Hepatocyte (in vitro differentiated cells): ENCODE results near the gene COL13A1. TPM values are rescaled to one million over a fixed set of nuclear protein-coding genes. Genes with fewer than 3 reads are reported as not detected.

Experiments used
- DNase-seq: peaks from one replicate; pipeline ENCODE4 v3.0.0-alpha.2; 2016; ENCODE audit warnings: low spot score
- H2AFZ ChIP-seq: fragments of 200-600 bp; sonication (generic); 2 replicates; pipeline ENCODE4 v1.6.0; 2016; ENCODE audit warnings: antibody characterized with exemption, mild to moderate bottlenecking
- H3K27ac ChIP-seq: fragments of 200-600 bp; sonication (generic); 2 replicates; pipeline ENCODE4 v1.5.1; 2016; ENCODE audit warnings: mild to moderate bottlenecking
- H3K27me3 ChIP-seq: fragments of 200-600 bp; sonication (generic); 2 replicates; pipeline ENCODE4 v1.6.1; 2016
- H3K36me3 ChIP-seq: fragments of 200-600 bp; sonication (generic); replicated peaks from 2 replicates; pipeline ENCODE4 v1.5.1; 2016; ENCODE audit warnings: low read depth; ENCODE audit not compliant: insufficient read depth
- H3K4me1 ChIP-seq: fragments of 200-600 bp; sonication (generic); 2 replicates; pipeline ENCODE4 v1.5.1; 2016; ENCODE audit warnings: mild to moderate bottlenecking, moderate library complexity; ENCODE audit not compliant: insufficient read depth
- H3K4me2 ChIP-seq: fragments of 200-600 bp; sonication (generic); 2 replicates; pipeline ENCODE4 v1.6.0; 2016
- H3K4me3 ChIP-seq: fragments of 200-600 bp; sonication (generic); 2 replicates; pipeline ENCODE4 v1.5.1; 2016; ENCODE audit warnings: mild to moderate bottlenecking
- H3K79me2 ChIP-seq: fragments of 200-600 bp; sonication (generic); 2 replicates; pipeline ENCODE4 v1.6.0; 2017; ENCODE audit warnings: mild to moderate bottlenecking
- H3K9me2 ChIP-seq: fragments of 200-600 bp; sonication (generic); replicated peaks from 2 replicates; pipeline ENCODE4 v1.6.0; 2017; ENCODE audit warnings: mild to moderate bottlenecking; ENCODE audit not compliant: insufficient read depth
- H3K9me3 ChIP-seq: fragments of 200-600 bp; sonication (generic); 2 replicates; pipeline ENCODE4 v1.5.1; 2016; ENCODE audit warnings: low read depth, mild to moderate bottlenecking
- H4K20me1 ChIP-seq: fragments of 200-600 bp; sonication (generic); 2 replicates; pipeline ENCODE4 v1.6.0; 2016; ENCODE audit warnings: mild to moderate bottlenecking; ENCODE audit not compliant: insufficient read depth, poor library complexity, severe bottlenecking
- EZH2 ChIP-seq: fragments of 200-600 bp; sonication (generic); IDR thresholded peaks from 2 replicates; pipeline ENCODE4 v1.6.1; 2016; ENCODE audit warnings: antibody characterized with exemption, mild to moderate bottlenecking, borderline replicate concordance
- EZH2phosphoT487 ChIP-seq: fragments of 200-600 bp; sonication (generic); IDR thresholded peaks from one replicate; pipeline ENCODE4 v1.6.1; 2018; ENCODE audit warnings: antibody characterized with exemption, mild to moderate bottlenecking, low read depth, moderate library complexity; ENCODE audit not compliant: unreplicated experiment, severe bottlenecking
- WGBS: methylation state at CpG from one replicate; pipeline ENCODE4 v1.1.6; 2016; ENCODE audit warnings: low lambda C conversion rate; ENCODE audit errors: missing lambda C conversion rate; 5-methylcytosine and 5-hydroxymethylcytosine counted together
- polyA plus RNA-seq: library from polyadenylated mRNA; unstranded; fragments of >200 nt; fragmentation: Nextera tagmentation; extraction: Ambion mirVana; gene quantifications from 2 replicates; pipeline ENCODE4 v1.2.1, GENCODE V29; 2016
- total RNA-seq: library from RNA; depleted of rRNA; stranded (reverse); fragments of >200 nt; gene quantifications from 2 replicates; pipeline ENCODE4 v1.2.3, GENCODE V29; 2014
- TF ChIP-seq, protein P1 (sequence below): fragments of 200-600 bp; sonication (generic); IDR thresholded peaks from 2 replicates; pipeline ENCODE4 v1.5.1; 2016; ENCODE audit warnings: antibody characterized with exemption, mild to moderate bottlenecking; ENCODE audit not compliant: poor library complexity

Gene COL13A1
- total and polyA plus RNA-seq, 2 experiments from 2014 or later, result 4.5 to 8.5 TPM

DNA sequence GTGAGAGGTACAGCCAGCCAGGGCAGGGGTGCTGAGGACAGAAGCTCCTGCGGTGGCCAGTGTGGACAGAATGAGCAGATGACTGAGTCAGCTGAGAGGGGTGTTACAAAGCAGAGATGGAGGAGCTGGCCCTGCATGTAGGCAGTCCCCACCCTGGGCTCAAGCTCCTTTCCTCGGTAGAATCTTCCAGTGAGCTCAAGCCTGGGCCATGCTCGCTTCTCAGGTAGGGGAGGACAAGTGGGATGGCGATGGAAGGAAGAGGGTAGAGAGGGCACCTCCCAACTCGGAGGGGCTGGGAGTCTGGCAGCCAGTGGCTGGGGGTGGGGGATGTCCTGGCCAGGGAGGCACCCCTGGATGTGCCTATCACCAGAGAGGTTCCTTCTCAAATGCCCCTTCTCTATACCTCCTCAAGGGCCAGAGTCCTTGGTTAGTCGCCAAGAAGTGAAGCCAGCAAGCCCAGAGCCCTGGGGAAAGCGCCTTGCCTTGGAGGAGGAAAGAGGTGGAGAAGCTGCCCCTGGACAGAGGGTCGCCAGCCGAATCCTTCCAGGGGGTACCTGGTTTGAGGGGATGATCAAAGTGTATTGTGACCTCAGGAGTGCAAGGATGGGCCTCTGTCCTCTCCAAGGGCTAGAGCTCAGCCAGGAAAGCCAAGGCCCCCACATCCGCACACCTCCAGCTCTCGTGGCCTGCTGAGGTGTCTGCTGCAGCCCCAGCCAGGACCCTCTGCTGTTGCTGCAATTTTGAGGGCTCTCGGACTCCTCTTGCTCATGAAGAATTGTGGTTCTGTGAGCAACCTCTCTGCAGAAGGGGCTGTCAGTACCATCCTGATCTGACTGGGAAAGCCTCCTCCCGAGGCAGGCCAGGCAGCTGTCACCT lies 162.4 kb downstream of the COL13A1 start:
- H3K4me2 ChIP-seq, result no peak overlapping the region
- DNase-seq, result no peak

DNA sequence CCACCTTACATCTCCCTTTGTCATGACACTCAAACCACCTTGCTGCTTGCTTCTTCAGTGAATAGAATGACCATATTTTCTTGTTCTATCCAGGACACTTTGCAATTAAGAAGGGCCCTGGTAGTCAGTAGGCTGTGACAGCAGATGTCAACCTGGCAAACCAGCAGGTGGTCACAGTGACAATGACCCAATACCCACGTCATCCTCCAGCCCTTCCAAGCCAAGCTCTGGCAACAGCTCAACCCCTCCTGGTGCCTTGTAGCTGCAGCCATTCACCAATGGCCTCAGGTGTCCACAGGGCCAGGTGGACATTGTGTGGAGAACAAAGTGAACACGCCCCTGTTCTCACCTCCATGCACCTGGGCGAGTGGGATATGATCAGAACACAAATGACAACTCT lies 163.4 kb downstream of the COL13A1 start:
- Histone ChIP-seq H3K36me3 (no peaks in the 10 kb centered on the region), H3K4me3 (no peak overlapping the region), H3K79me2 (no peaks in the 10 kb centered on the region), H3K9me3 (no peaks in the 10 kb centered on the region), H3K27me3 (no peaks in the 10 kb centered on the region), H3K4me2 (no peak overlapping the region), H3K4me1 (peaks cover 8% of the 10 kb centered on the region), H4K20me1 (no peaks in the 10 kb centered on the region), H2AFZ (no peak overlapping the region), H3K9me2 (no peaks in the 10 kb centered on the region), H3K27ac (no peak overlapping the region)
- no peak for TF ChIP-seq EZH2phosphoT487
- TF ChIP-seq, protein P1, sequence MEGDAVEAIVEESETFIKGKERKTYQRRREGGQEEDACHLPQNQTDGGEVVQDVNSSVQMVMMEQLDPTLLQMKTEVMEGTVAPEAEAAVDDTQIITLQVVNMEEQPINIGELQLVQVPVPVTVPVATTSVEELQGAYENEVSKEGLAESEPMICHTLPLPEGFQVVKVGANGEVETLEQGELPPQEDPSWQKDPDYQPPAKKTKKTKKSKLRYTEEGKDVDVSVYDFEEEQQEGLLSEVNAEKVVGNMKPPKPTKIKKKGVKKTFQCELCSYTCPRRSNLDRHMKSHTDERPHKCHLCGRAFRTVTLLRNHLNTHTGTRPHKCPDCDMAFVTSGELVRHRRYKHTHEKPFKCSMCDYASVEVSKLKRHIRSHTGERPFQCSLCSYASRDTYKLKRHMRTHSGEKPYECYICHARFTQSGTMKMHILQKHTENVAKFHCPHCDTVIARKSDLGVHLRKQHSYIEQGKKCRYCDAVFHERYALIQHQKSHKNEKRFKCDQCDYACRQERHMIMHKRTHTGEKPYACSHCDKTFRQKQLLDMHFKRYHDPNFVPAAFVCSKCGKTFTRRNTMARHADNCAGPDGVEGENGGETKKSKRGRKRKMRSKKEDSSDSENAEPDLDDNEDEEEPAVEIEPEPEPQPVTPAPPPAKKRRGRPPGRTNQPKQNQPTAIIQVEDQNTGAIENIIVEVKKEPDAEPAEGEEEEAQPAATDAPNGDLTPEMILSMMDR, result no peak
- no peak for TF ChIP-seq EZH2
- no peak for DNase-seq
- WGBS, result 85% methylated on average over 3 of the region's 3 CpGs

More for the DNA sequence above, 162.4 kb downstream of the COL13A1 start:
- Histone ChIP-seq H3K9me3 (no peaks in the 10 kb centered on the region), H4K20me1 (no peaks in the 10 kb centered on the region), H3K79me2 (no peaks in the 10 kb centered on the region), H3K9me2 (no peaks in the 10 kb centered on the region), H3K4me1 (peaks cover 8% of the 10 kb centered on the region), H3K36me3 (no peaks in the 10 kb centered on the region), H3K27me3 (no peaks in the 10 kb centered on the region), H3K27ac (no peak overlapping the region), H2AFZ (no peak overlapping the region), H3K4me3 (no peak overlapping the region)
- WGBS, result 94% methylated on average over 13 of the region's 13 CpGs
- TF ChIP-seq, protein P1, result no peak
- TF ChIP-seq EZH2phosphoT487, result no peak
- no peak for TF ChIP-seq EZH2

DNA sequence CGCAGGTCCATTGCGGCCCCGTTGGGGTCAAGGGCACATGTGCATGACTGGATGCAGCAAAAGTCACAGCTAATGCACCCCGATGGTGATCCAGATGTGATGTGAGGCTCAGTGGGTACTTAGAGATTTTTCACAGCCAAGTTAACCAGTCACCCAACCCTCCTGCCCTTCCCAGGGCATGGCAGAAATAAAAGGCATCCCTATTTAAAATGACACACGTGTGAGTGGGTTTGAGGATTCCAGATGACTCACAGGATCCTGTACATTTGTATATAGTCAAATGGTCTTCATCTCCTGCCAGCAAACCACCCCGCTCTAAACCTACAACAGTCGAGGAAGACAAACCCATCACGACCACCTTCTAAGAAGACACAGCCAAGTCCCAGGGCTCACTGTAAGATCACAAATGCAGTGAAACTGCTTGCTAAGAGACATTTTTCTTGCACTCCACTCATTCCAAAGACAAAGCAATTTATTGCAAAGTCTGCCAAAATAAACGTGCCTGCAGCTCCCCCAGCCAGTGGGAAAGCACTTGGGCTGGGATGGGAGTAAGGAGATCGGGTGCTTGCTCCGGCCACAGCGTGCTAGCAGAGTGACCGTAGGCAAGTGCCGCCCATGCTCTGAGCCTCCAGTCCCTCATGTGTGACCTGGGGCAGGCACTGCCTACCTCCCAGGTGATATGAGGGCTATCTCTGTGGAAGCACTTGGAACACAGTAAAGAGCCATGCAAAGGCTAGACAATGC lies 164.4 kb downstream of the COL13A1 start:
- WGBS, result 75% methylated on average over 14 of the region's 14 CpGs
- Histone ChIP-seq H3K36me3 (no peaks in the 10 kb centered on the region), H3K9me2 (no peaks in the 10 kb centered on the region), H3K4me2 (no peak overlapping the region), H3K4me1 (peaks cover 5% of the 10 kb centered on the region), H3K4me3 (no peak overlapping the region), H2AFZ (no peak overlapping the region), H3K27me3 (peaks cover 6% of the 10 kb centered on the region), H3K27ac (no peak overlapping the region), H3K79me2 (no peaks in the 10 kb centered on the region), H4K20me1 (no peaks in the 10 kb centered on the region), H3K9me3 (no peaks in the 10 kb centered on the region)
- TF ChIP-seq EZH2phosphoT487 (no peak), EZH2 (no peak)
- TF ChIP-seq, protein P1, result no peak
- no peak for DNase-seq
